MM.1S (cell line): ENCODE results near the gene ZNF670.

Experiments used
- DNase-seq: peaks from one replicate; pipeline ENCODE4 v3.0.0-alpha.2; 2015
- H2AFZ ChIP-seq: fragments of 300-600 bp; sonication (generic); 2 replicates; pipeline ENCODE4 v1.6.0; 2016; ENCODE audit warnings: antibody characterized with exemption, low read length
- H3F3A ChIP-seq: fragments of 300-600 bp; sonication (generic); 2 replicates; pipeline ENCODE4 v1.6.1; 2016; ENCODE audit warnings: mild to moderate bottlenecking, antibody characterized with exemption, low read length, moderate library complexity, mixed read lengths; ENCODE audit not compliant: insufficient read depth
- H3K27ac ChIP-seq: fragments of 300-600 bp; sonication (generic); 2 replicates; pipeline ENCODE4 v1.5.1; 2016; ENCODE audit warnings: mild to moderate bottlenecking, low read length
- H3K27me3 ChIP-seq: fragments of 300-600 bp; sonication (generic); replicated peaks from 2 replicates; pipeline ENCODE4 v1.6.0; 2016; ENCODE audit warnings: low read length; ENCODE audit not compliant: insufficient read depth
- H3K36me3 ChIP-seq: fragments of 300-600 bp; sonication (generic); replicated peaks from 2 replicates; pipeline ENCODE4 v1.6.1; 2016; ENCODE audit warnings: mild to moderate bottlenecking, low read length, mixed read lengths; ENCODE audit not compliant: insufficient read depth
- H3K4me1 ChIP-seq: fragments of 300-600 bp; sonication (generic); 2 replicates; pipeline ENCODE4 v1.6.1; 2016; ENCODE audit warnings: low read length, mixed read lengths
- H3K4me2 ChIP-seq: fragments of 300-600 bp; sonication (generic); 2 replicates; pipeline ENCODE4 v1.6.0; 2016; ENCODE audit warnings: low read depth, low read length
- H3K4me3 ChIP-seq: fragments of 300-600 bp; sonication (generic); 2 replicates; pipeline ENCODE4 v1.5.1; 2016; ENCODE audit warnings: low read length, mixed read lengths
- H3K79me2 ChIP-seq: fragments of 300-600 bp; sonication (generic); 2 replicates; pipeline ENCODE4 v1.6.1; 2016; ENCODE audit warnings: mixed run types, low read length, mixed read lengths
- H3K9ac ChIP-seq: fragments of 300-600 bp; sonication (generic); 2 replicates; pipeline ENCODE4 v1.6.1; 2016; ENCODE audit warnings: low read length, mixed read lengths
- H3K9me2 ChIP-seq: fragments of 300-600 bp; sonication (generic); replicated peaks from 2 replicates; pipeline ENCODE4 v1.6.1; 2016; ENCODE audit warnings: mild to moderate bottlenecking, low read length, mixed read lengths; ENCODE audit not compliant: insufficient read depth
- H3K9me3 ChIP-seq: fragments of 300-600 bp; sonication (generic); replicated peaks from 2 replicates; pipeline ENCODE4 v1.6.1; 2016; ENCODE audit warnings: mild to moderate bottlenecking, low read length, mixed read lengths; ENCODE audit not compliant: insufficient read depth
- H4K20me1 ChIP-seq: fragments of 300-600 bp; sonication (generic); 2 replicates; pipeline ENCODE4 v1.6.1; 2016; ENCODE audit warnings: mild to moderate bottlenecking, low read length, moderate library complexity, mixed read lengths; ENCODE audit not compliant: insufficient read depth
- EZH2 ChIP-seq: fragments of 300-600 bp; sonication (generic); optimal IDR thresholded peaks from 2 replicates; pipeline ENCODE3; 2017; ENCODE audit warnings: low read depth, mild to moderate bottlenecking, antibody characterized with exemption, low read length, mixed read lengths
- EZH2phosphoT487 ChIP-seq: fragments of 300-600 bp; sonication (generic); IDR thresholded peaks from 2 replicates; pipeline ENCODE4 v1.6.1; 2018; ENCODE audit warnings: antibody characterized with exemption, low read length
- TF ChIP-seq, protein P1 (sequence below): fragments of 300-600 bp; sonication (generic); IDR thresholded peaks from 2 replicates; pipeline ENCODE4 v1.5.1; 2016; ENCODE audit warnings: antibody characterized with exemption, low read length, mixed read lengths

The ZNF670 gene

DNA sequence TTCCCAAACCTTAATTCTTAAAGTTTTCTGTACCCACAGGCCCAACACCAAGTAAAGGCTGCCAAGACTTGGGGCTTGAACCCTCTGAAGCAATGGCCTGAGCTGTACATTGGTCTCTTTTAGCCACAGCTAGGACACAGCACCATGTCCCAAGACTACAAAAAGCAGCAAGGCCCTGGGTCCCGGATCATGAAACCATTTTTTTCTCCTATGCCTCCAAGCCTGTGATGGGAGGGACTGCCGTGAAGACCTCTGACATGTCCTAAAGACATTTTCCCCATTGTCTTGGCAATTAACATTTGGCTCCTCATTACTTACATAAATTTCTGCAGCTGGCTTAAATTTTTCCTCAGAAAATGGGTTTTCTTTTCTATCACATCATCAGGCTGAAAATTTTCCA, 30.9 kb downstream of the ZNF670 start:
- H3K27ac ChIP-seq, result no peak overlapping the region
- no peaks in the 10 kb centered on the region for H3K9me3 ChIP-seq
- no peak overlapping the region for H3K4me2 ChIP-seq
- H3K9ac ChIP-seq, result no peak overlapping the region
- no peak for DNase-seq
- no peaks in the 10 kb centered on the region for H4K20me1 ChIP-seq
- no peaks in the 10 kb centered on the region for H3K4me1 ChIP-seq
- TF ChIP-seq EZH2phosphoT487 (no peak), EZH2 (no peak)
- TF ChIP-seq, protein P1, sequence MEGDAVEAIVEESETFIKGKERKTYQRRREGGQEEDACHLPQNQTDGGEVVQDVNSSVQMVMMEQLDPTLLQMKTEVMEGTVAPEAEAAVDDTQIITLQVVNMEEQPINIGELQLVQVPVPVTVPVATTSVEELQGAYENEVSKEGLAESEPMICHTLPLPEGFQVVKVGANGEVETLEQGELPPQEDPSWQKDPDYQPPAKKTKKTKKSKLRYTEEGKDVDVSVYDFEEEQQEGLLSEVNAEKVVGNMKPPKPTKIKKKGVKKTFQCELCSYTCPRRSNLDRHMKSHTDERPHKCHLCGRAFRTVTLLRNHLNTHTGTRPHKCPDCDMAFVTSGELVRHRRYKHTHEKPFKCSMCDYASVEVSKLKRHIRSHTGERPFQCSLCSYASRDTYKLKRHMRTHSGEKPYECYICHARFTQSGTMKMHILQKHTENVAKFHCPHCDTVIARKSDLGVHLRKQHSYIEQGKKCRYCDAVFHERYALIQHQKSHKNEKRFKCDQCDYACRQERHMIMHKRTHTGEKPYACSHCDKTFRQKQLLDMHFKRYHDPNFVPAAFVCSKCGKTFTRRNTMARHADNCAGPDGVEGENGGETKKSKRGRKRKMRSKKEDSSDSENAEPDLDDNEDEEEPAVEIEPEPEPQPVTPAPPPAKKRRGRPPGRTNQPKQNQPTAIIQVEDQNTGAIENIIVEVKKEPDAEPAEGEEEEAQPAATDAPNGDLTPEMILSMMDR, result no peak
- H3K79me2 ChIP-seq, result 0 out of 2 replicates have a peak, but pooled peaks cover 4% of the 10 kb centered on the region
- no peak overlapping the region for H3K4me3 ChIP-seq
- H3K27me3 ChIP-seq, result no peaks in the 10 kb centered on the region
- H3K36me3 ChIP-seq, result no peaks in the 10 kb centered on the region
- H3K9me2 ChIP-seq, result no peaks in the 10 kb centered on the region
- H3F3A ChIP-seq, result no peaks in the 10 kb centered on the region
- H2AFZ ChIP-seq, result no peak overlapping the region

DNA sequence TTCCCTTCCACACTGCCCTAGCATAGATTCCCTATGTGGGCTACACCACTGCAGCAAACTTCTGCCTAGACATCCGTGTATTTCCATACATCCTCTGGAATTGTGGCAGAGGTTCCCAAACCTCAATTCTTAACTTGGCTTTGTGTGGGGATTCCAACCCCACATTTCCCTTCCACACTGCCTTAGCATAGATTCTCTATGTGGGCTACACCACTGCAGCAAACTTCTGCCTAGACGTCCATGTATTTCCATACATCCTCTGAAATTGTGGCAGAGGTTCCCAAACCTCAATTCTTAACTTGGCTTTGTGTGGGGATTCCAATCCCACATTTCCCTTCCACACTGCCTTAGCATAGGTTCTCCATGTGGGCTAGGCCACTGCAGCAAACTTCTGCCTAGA, 31.4 kb downstream of the ZNF670 start:
- no peaks in the 10 kb centered on the region for H3F3A ChIP-seq
- H3K79me2 ChIP-seq, result 0 out of 2 replicates have a peak, but pooled peaks cover 8% of the 10 kb centered on the region
- no peak overlapping the region for H3K9ac ChIP-seq
- no peak overlapping the region for H2AFZ ChIP-seq
- H3K4me1 ChIP-seq, result no peaks in the 10 kb centered on the region
- no peaks in the 10 kb centered on the region for H3K27me3 ChIP-seq
- no peak overlapping the region for H3K4me3 ChIP-seq
- H3K27ac ChIP-seq, result no peak overlapping the region
- DNase-seq, result no peak
- no peaks in the 10 kb centered on the region for H3K9me2 ChIP-seq
- H4K20me1 ChIP-seq, result no peaks in the 10 kb centered on the region
- no peaks in the 10 kb centered on the region for H3K9me3 ChIP-seq
- no peaks in the 10 kb centered on the region for H3K36me3 ChIP-seq
- H3K4me2 ChIP-seq, result no peak overlapping the region
- TF ChIP-seq, protein P1, result no peak
- TF ChIP-seq EZH2 (no peak), EZH2phosphoT487 (no peak)

DNA sequence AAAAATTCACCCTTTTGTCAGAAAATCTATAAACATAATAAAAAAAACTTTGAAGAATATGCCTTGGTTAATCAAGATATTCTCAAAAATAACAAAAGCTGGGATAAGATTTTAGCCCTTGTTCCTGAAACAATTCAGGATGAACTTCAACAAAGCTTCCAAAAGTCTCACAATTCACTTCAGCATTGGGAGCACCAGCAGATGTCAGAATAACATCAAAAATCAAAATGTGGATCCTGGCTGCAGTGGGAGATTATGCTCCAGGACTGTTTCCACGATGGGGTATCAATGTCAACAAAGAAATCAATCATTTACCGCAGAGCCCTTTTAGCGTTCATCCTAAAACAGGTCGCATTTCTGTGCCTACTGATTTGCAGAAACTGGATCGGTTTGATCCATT, 35.2 kb downstream of the ZNF670 start:
- H3K4me1 ChIP-seq, result no peaks in the 10 kb centered on the region
- peaks cover 13% of the 10 kb centered on the region; the same call in 1 of the 2 replicates for H3K79me2 ChIP-seq
- no peaks in the 10 kb centered on the region for H4K20me1 ChIP-seq
- no peak for DNase-seq
- H3K27me3 ChIP-seq, result no peaks in the 10 kb centered on the region
- no peak overlapping the region for H3K27ac ChIP-seq
- H3K4me3 ChIP-seq, result no peak overlapping the region
- peaks cover under 1% of the 10 kb centered on the region; the same call in 1 of the 2 replicates for H3K36me3 ChIP-seq
- H2AFZ ChIP-seq, result no peak overlapping the region
- no peaks in the 10 kb centered on the region for H3F3A ChIP-seq
- TF ChIP-seq EZH2 (no peak), EZH2phosphoT487 (no peak)
- TF ChIP-seq, protein P1, result no peak
- H3K4me2 ChIP-seq, result no peak overlapping the region
- H3K9ac ChIP-seq, result no peak overlapping the region
- no peaks in the 10 kb centered on the region for H3K9me3 ChIP-seq
- H3K9me2 ChIP-seq, result no peaks in the 10 kb centered on the region
